Right forelimb (tissue), 1 donor: Measurements from ENCODE around the gene MPIG6B.
A peak's percentile ranks its signal among the peaks of the same experiment; 100 is the strongest.
"Not testable (repeated sequence)": the region's sequence is repeated elsewhere in the genome, so short reads cannot be mapped to it uniquely, and the experiment has no call there.

ENCODE experiments used
- DNase-seq: peaks from one replicate; pipeline ENCODE4 v3.0.0-alpha.2; 2018

MPIG6B gene

DNA sequence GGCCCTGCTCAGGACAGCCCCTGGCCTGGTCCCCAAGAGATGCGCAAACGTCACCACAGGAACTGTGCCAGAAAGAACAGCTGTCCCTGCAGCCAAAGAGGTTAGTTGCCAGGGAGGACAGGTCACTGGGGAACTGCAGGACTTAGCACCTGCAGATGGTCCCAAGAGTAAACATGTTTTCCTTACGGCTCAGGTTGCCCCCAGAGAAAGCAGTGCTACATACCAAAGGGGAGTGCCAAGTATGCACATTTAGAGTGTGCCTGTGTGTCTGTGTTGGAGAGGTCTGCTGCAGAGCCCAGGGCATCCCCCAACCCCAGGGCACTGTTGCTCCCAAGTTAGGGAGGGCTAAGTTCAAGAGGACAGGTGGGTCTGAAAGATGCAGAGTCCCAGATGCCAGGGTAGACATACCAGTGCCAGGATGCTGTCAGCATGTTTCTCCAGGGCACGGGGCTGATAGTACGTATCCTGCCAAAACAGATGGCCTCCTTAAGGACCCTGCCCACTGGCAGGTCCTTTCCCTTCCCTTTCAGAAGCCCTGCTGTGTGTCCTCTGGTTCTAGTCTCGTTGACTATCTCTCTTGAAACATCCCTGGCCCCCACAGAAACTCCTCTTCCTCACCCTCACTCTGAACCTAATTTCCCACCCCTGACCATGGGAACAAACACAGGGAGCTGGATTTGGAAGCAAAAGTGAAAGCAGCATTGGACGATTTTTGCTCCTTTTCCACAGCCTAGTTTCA lies 21.3 kb upstream of the MPIG6B start:
- DNase-seq: no peak

GRCh38 chr6:31702405-31702818 lies 20.8 kb upstream of the MPIG6B start:
- no peak for DNase-seq

- DNase-seq: peak; percentile 99
Measured at GRCh38 chr6:31702819-31703716, 20.1 kb upstream of the MPIG6B start, which contains the start of gene ABHD16A. ABHD16A (minus strand) TSS chr6:31703324; CDS start chr6:31703281, 43 bp downstream.

GRCh38 chr6:31705931-31706330 lies 17.2 kb upstream of the MPIG6B start:
- no peak for DNase-seq

- DNase-seq: no peak
Measured at GRCh38 chr6:31706599-31706998, 16.6 kb upstream of the MPIG6B start, which contains the start of gene LY6G6F. LY6G6F (plus strand) TSS chr6:31706866; CDS start chr6:31706907, 41 bp downstream.

- no peak for DNase-seq
Measured at GRCh38 chr6:31707701-31708100, 15.5 kb upstream of the MPIG6B start.

- no peak for DNase-seq
Measured at GRCh38 chr6:31708224-31708623, 14.9 kb upstream of the MPIG6B start.

- not testable (repeated sequence) for DNase-seq
Measured at GRCh38 chr6:31709157-31709556, 14.0 kb upstream of the MPIG6B start.

DNA sequence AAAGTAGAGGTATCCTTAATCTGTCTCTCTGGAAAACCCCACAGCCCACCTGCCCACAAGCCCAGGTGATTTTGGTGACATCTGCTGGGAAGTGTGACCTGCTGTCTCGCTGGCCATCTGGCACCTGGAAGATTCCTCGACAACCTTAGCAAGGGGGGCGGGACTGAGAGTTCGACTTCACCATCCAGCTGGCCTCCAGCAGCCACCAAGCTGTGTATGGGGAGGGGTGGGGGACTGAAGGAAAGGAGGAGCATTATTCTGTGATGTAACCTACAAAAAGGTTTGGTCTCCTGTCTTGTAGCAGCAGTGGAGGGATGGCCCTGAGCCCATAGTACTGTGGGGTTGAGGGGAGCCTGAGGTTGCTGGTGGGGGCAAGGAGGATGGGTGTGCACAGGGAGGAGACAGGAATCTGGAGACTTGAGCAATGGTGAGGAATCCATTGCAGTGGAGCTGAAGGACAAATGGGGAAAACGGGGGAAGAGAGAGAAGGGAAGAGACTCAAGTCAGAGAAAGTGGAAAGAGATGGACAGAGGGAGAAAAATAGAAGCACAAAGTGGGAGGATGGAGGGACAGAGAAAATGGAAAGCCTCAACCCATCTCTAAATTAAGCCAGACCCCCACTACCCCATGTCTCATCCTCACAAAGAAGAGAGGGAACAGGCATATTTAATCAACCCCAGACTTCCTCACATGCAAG lies 12.5 kb upstream of the MPIG6B start:
- no peak for DNase-seq

- DNase-seq: no peak
Measured at GRCh38 chr6:31711233-31711632, 11.9 kb upstream of the MPIG6B start.

DNA sequence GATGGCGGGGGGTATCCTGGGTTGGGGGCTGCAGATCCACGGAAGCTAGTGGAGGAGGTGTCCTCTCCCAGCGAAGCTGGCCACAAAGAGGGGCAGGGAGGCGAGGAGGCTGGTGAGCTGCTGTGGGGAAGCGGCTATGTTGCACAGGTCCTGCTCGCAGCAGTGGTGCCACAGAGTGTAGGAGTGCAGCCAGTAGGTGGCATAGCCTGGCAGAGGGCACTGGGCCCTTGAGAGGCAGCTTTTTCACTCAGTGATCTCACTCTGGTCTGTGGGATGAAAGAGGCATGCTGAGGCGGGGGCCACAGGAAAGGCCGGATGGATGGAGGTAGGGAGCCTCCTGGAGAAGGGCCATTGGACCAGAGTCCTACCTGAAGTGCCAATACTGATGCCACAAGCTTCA lies 10.9 kb upstream of the MPIG6B start:
- no peak for DNase-seq

- no peak for DNase-seq
Measured at GRCh38 chr6:31713465-31713864, 9.7 kb upstream of the MPIG6B start.

- no peak for DNase-seq
Measured at GRCh38 chr6:31713991-31714684, 9.0 kb upstream of the MPIG6B start.

DNA sequence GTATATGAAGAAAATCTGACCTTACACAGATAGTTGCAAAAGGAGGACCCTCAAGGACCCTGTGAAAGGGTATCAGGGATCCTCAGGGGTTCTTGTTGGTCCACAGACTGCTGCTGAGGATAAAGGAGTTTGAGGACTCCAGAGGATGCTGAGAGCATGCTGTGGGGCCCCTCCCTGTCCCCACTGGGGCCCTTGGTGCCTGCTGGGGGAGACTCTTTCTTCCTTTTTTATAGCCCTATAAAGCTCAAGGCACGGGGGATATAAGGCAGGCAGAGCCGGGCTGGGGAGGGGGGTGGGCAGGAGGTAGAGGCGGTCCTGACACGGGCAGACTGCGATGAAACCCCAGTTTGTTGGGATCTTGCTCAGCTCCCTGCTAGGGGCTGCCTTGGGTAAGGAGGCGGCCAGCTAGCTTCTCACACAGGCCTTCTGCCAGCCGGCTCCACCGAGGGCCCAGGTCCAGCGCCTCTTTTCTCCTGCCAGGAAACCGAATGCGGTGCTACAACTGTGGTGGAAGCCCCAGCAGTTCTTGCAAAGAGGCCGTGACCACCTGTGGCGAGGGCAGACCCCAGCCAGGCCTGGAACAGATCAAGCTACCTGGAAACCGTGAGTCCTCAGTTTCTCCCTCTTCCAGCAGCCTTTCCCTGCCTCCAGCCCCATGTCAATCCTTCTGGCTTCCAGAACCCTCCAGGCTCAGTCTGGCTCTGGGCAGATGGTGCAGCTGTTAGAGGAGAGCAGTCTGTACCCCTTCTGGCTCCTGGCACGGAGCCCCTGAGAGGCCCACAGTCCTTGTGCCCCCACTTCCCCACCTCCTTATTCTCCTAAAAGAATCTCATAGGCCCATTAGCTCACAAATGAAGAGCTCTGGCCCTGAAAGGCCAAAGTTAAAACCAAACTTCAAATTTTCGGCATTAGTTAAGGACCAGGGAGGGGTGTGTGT lies 7.9 kb upstream of the MPIG6B start, which contains the start of gene LY6G6D:
TSS of gene LY6G6D (plus strand) at position 327 of the 937 bp plus-strand sequence. CDS start at position 335, 8 bp downstream.
- DNase-seq: no peak

DNA sequence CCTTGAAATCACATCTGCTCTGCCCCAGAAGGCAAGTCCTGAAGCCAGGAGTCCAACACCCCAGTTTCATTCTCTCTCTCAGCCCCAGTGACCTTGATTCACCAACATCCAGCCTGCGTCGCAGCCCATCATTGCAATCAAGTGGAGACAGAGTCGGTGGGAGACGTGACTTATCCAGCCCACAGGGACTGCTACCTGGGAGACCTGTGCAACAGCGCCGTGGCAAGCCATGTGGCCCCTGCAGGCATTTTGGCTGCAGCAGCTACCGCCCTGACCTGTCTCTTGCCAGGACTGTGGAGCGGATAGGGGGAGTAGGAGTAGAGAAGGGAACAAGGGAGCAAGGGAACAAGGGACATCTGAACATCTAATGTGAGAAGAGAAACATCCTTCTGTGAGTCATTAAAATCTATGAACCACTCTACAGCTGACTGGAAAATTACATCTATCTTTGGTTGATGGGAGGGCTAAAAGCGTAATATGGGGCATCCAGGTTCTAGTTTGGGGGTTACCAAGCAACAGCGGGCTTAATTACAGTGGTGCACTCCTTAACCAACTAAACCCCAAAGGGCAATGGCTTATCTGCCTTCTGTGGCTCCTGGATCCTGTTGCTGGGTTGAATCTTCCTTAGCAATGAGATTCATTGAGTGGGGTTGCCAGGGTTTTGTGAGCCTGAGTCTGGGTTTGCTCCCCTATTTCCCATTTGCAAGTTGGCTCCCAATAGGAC lies 5.5 kb upstream of the MPIG6B start:
- DNase-seq: no peak

DNA sequence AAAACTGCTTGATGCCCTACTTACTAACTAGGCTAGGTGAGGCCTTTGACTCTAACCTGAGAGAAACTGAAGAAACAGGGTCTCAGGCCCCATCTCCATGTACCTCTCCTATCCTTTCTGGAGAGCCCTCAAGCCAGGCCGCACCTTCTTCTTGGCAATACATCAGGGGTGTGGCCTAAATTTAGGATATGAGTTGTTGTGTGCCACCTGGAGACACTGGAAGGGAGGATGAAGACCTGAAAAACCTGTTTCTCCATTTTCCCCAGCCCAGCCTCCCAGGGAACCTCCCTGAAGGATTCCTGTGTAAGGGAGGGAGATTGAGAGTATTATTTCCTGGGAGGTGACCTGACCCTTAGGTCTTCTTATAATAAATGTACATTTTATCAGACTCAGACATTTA lies 4.9 kb upstream of the MPIG6B start:
- no peak for DNase-seq

GRCh38 chr6:31719001-31719400 lies 4.2 kb upstream of the MPIG6B start:
- no peak for DNase-seq

DNA sequence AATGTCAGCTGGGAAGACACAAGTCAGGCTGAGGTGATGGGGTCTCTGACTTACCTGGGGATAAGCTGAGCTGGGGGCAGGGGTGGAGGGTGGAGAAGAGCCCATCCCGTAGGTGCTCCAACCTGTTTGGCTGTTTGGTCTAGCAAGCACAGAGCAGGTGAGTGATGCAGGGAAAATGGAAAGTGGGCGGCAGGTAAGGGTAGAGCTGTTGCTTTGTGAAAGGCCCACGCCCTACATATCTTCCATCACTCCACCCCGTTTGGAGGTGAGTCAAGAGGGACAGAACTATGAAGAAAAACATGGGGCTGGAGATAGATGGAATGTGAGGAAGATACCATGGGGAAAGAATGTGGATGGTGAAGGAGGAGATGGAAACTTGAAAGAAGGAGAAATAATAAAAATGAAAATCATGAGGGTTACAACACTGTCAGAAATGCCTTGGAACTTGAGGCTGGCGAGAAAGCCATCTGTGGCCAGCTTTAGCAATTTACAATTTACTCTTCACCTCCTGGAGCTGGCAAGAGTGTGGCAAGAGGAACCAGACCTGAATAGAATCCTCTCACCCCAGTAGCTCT lies 2.9 kb upstream of the MPIG6B start:
- DNase-seq: no peak

- no peak for DNase-seq
Measured at GRCh38 chr6:31721351-31722020, 1.7 kb upstream of the MPIG6B start, which contains the start of gene LY6G6C. LY6G6C (minus strand) TSS chr6:31721746; CDS start chr6:31721679, 67 bp downstream.
